Activated CD8-positive, alpha-beta memory T cell treated with anti-CD3 and anti-CD28 coated beads for 36 hours (primary cell): ENCODE results near the gene SRM. TPM values are rescaled to one million over a fixed set of nuclear protein-coding genes. Genes with fewer than 3 reads are reported as not detected.
"Not testable (repeated sequence)": the region's sequence is repeated elsewhere in the genome, so short reads cannot be mapped to it uniquely, and the experiment has no call there.

ENCODE experiments used
- CTCF ChIA-PET: fragments of 350-600 bp; sonication (Branson Sonifier 250); formaldehyde crosslinking; loops from one replicate; lab custom pipeline; 2021; ENCODE audit warnings: antibody characterized with exemption; lab: Charles Lee
- POLR2A ChIA-PET: fragments of 350-600 bp; sonication (Branson Sonifier 250); formaldehyde crosslinking; loops from one replicate; lab custom pipeline; 2021; ENCODE audit warnings: antibody characterized with exemption; lab: Charles Lee
- total RNA-seq, 2 experiments: library from RNA; stranded (reverse); gene quantifications; one replicate each; pipeline ENCODE4 v1.2.3, GENCODE V29; 2021

SRM gene
- total RNA-seq = 100 to 1,000 TPM; 347 to 360 TPM

GRCh38 chr1:11059968-11060830 is at the start of gene SRM:
Gene SRM, minus strand, starts transcription at chr1:11060018. Its CDS starts 75 bp downstream, at chr1:11059943.
- ChIA-PET POLR2A (interaction anchor here (0.5 to 2.3 kb wide), 7 partner anchors 8 to 624 kb away, joined by 3 to 11 read pairs (median 3); partner anchors contain the start of gene TARDBP), CTCF (interaction anchor here (0.8 to 3.1 kb wide), 2 partner anchors 22 to 118 kb away, joined by 3 to 27 read pairs; no protein-coding TSS in a partner anchor)

GRCh38 chr1:11109047-11109760 is 49.4 kb upstream of the SRM start:
- ChIA-PET CTCF (no interaction called here), POLR2A (no interaction called here)

GRCh38 chr1:11107599-11107998 is 47.8 kb upstream of the SRM start:
- POLR2A ChIA-PET = no interaction called here
- CTCF ChIA-PET = interaction anchor here (1.3 kb wide), 1 partner anchor 70 kb away, joined by 5 read pairs; no protein-coding TSS in a partner anchor

GRCh38 chr1:11105586-11105985 is 45.8 kb upstream of the SRM start:
- CTCF ChIA-PET = no interaction called here
- POLR2A ChIA-PET = no interaction called here

GRCh38 chr1:11101347-11101746 is 41.5 kb upstream of the SRM start:
- CTCF ChIA-PET = interaction anchor here (4.1 kb wide), 1 partner anchor 63 kb away, joined by 21 read pairs; no protein-coding TSS in a partner anchor

GRCh38 chr1:11100806-11101205 is 41.0 kb upstream of the SRM start:
- ChIA-PET POLR2A (interaction anchor here (0.6 kb wide), 1 partner anchor 81 kb away, joined by 5 read pairs; no protein-coding TSS in a partner anchor), CTCF (interaction anchor here (4.1 kb wide), 1 partner anchor 63 kb away, joined by 21 read pairs; no protein-coding TSS in a partner anchor)

More at GRCh38 chr1:11101347-11101746, 41.5 kb upstream of the SRM start:
- POLR2A ChIA-PET = no interaction called here

GRCh38 chr1:11100149-11100493 is 40.3 kb upstream of the SRM start:
- CTCF ChIA-PET = interaction anchor here (0.7 to 4.1 kb wide), 2 partner anchors 39 to 62 kb away, joined by 3 to 21 read pairs; no protein-coding TSS in a partner anchor
- POLR2A ChIA-PET = interaction anchor here (0.5 to 1.4 kb wide), 6 partner anchors 11 to 88 kb away, joined by 3 to 5 read pairs (median 4); no protein-coding TSS in a partner anchor

- POLR2A ChIA-PET = interaction anchor here (0.8 to 1.4 kb wide), 6 partner anchors 20 to 809 kb away, joined by 3 to 11 read pairs (median 4); partner anchors contain the start of gene SRM
- CTCF ChIA-PET = interaction anchor here (0.7 to 4.1 kb wide), 4 partner anchors 26 to 62 kb away, joined by 3 to 21 read pairs (median 3); no protein-coding TSS in a partner anchor
These were observed 39.7 kb upstream of the SRM start, which contains the start of gene EXOSC10 for GRCh38 chr1:11099310-11100148. Gene EXOSC10, minus strand, starts transcription at chr1:11099869. Its CDS starts 38 bp downstream, at chr1:11099831.

GRCh38 chr1:11098931-11099309 is 39.1 kb upstream of the SRM start:
- ChIA-PET POLR2A (interaction anchor here (0.7 to 1.4 kb wide), 5 partner anchors 11 to 810 kb away, joined by 3 to 11 read pairs (median 3); partner anchors contain the start of gene SRM), CTCF (interaction anchor here (0.7 to 4.1 kb wide), 4 partner anchors 25 to 809 kb away, joined by 3 to 21 read pairs (median 3); no protein-coding TSS in a partner anchor)

GRCh38 chr1:11083784-11084183 is 24.0 kb upstream of the SRM start:
- CTCF ChIA-PET, POLR2A ChIA-PET: not testable (repeated sequence)

- ChIA-PET CTCF (interaction anchor here (0.6 kb wide), 1 partner anchor 510 kb away, joined by 5 read pairs; no protein-coding TSS in a partner anchor), POLR2A (interaction anchor here (1.3 kb wide), 1 partner anchor 19 kb away, joined by 4 read pairs; no protein-coding TSS in a partner anchor)
These were observed 21.1 kb upstream of the SRM start for GRCh38 chr1:11080931-11081330.

- POLR2A ChIA-PET = interaction anchor here (1.6 kb wide), 1 partner anchor 26 kb away, joined by 3 read pairs; no protein-coding TSS in a partner anchor
- CTCF ChIA-PET = interaction anchor here (1.0 kb wide), 1 partner anchor 41 kb away, joined by 4 read pairs; no protein-coding TSS in a partner anchor
These were observed 18.8 kb upstream of the SRM start for GRCh38 chr1:11078631-11079030.

- POLR2A ChIA-PET = not testable (repeated sequence)
- CTCF ChIA-PET = interaction anchor here (0.8 to 2.1 kb wide), 2 partner anchors 25 to 36 kb away, joined by 3 to 9 read pairs; no protein-coding TSS in a partner anchor
These were observed 13.6 kb upstream of the SRM start for GRCh38 chr1:11073398-11073797.

GRCh38 chr1:11072216-11072917 is 12.5 kb upstream of the SRM start:
- ChIA-PET POLR2A (interaction anchor here (0.8 kb wide), 1 partner anchor 11 kb away, joined by 10 read pairs; no protein-coding TSS in a partner anchor), CTCF (interaction anchor here (2.1 kb wide), 1 partner anchor 35 kb away, joined by 9 read pairs; no protein-coding TSS in a partner anchor)

GRCh38 chr1:11071463-11072215 is 11.8 kb upstream of the SRM start:
- CTCF ChIA-PET = interaction anchor here (1.9 kb wide), 1 partner anchor 34 kb away, joined by 8 read pairs; no protein-coding TSS in a partner anchor
- POLR2A ChIA-PET = no interaction called here

GRCh38 chr1:11070876-11071275 is 11.1 kb upstream of the SRM start:
- CTCF ChIA-PET = interaction anchor here (1.6 to 1.9 kb wide), 2 partner anchors 27 to 33 kb away, joined by 4 to 8 read pairs; no protein-coding TSS in a partner anchor
- POLR2A ChIA-PET = no interaction called here
